ENCODE data around the gene P2RX3.

Gene P2RX3

GRCh38 chr11:57311109-57311936 lies 26.8 kb upstream of the P2RX3 start:
- H3K27me3 ChIP-seq (ENCODE audit: control insufficient read depth, insufficient read depth, low read length): no peaks in the 10 kb centered on the region
- H3K9ac ChIP-seq (ENCODE audit: low read depth, low read length): peak overlapping the region; percentile 68
- peak overlapping the region; percentile 70 for H3K4me3 ChIP-seq (ENCODE audit: low read length)
- H3K9me3 ChIP-seq (replicated peaks; ENCODE audit: low read length): no peaks in the 10 kb centered on the region
- H3K4me1 ChIP-seq (ENCODE audit: control insufficient read depth, insufficient read depth, low read length): peaks cover 68% of the 10 kb centered on the region
- peaks cover 79% of the 10 kb centered on the region for H3K36me3 ChIP-seq (ENCODE audit: insufficient read depth, low read length)
- H3K4me2 ChIP-seq (ENCODE audit: low read length): peak overlapping the region; percentile 90

- Histone ChIP-seq H3K4me3 (ENCODE audit: low read length) (no peak overlapping the region), H3K9me3 (replicated peaks; ENCODE audit: low read length) (no peaks in the 10 kb centered on the region), H3K4me1 (ENCODE audit: control insufficient read depth, insufficient read depth, low read length) (peaks cover 65% of the 10 kb centered on the region), H3K9ac (ENCODE audit: low read depth, low read length) (no peak overlapping the region), H3K4me2 (ENCODE audit: low read length) (no peak overlapping the region), H3K27me3 (ENCODE audit: control insufficient read depth, insufficient read depth, low read length) (no peaks in the 10 kb centered on the region), H3K36me3 (ENCODE audit: insufficient read depth, low read length) (peaks cover 85% of the 10 kb centered on the region)
Observed at GRCh38 chr11:57312511-57313021, 25.6 kb upstream of the P2RX3 start.

GRCh38 chr11:57313071-57313787 lies 24.9 kb upstream of the P2RX3 start:
- Histone ChIP-seq H3K9ac (ENCODE audit: low read depth, low read length) (no peak overlapping the region), H3K4me2 (ENCODE audit: low read length) (no peak overlapping the region), H3K4me1 (ENCODE audit: control insufficient read depth, insufficient read depth, low read length) (peaks cover 62% of the 10 kb centered on the region), H3K4me3 (ENCODE audit: low read length) (no peak overlapping the region), H3K36me3 (ENCODE audit: insufficient read depth, low read length) (peaks cover 85% of the 10 kb centered on the region), H3K9me3 (replicated peaks; ENCODE audit: low read length) (no peaks in the 10 kb centered on the region), H3K27me3 (ENCODE audit: control insufficient read depth, insufficient read depth, low read length) (no peaks in the 10 kb centered on the region)

- Histone ChIP-seq H3K4me2 (ENCODE audit: low read length) (no peak overlapping the region), H3K36me3 (ENCODE audit: insufficient read depth, low read length) (peaks cover 84% of the 10 kb centered on the region), H3K4me3 (ENCODE audit: low read length) (no peak overlapping the region), H3K4me1 (ENCODE audit: control insufficient read depth, insufficient read depth, low read length) (peaks cover 62% of the 10 kb centered on the region), H3K9ac (ENCODE audit: low read depth, low read length) (no peak overlapping the region), H3K9me3 (replicated peaks; ENCODE audit: low read length) (no peaks in the 10 kb centered on the region), H3K27me3 (ENCODE audit: control insufficient read depth, insufficient read depth, low read length) (no peaks in the 10 kb centered on the region)
Observed at GRCh38 chr11:57313788-57314135, 24.4 kb upstream of the P2RX3 start.

GRCh38 chr11:57314221-57314973 lies 23.8 kb upstream of the P2RX3 start:
- Histone ChIP-seq H3K4me3 (ENCODE audit: low read length) (no peak overlapping the region), H3K4me1 (ENCODE audit: control insufficient read depth, insufficient read depth, low read length) (peaks cover 55% of the 10 kb centered on the region), H3K9ac (ENCODE audit: low read depth, low read length) (no peak overlapping the region), H3K4me2 (ENCODE audit: low read length) (no peak overlapping the region), H3K27me3 (ENCODE audit: control insufficient read depth, insufficient read depth, low read length) (no peaks in the 10 kb centered on the region), H3K36me3 (ENCODE audit: insufficient read depth, low read length) (peaks cover 81% of the 10 kb centered on the region), H3K9me3 (replicated peaks; ENCODE audit: low read length) (no peaks in the 10 kb centered on the region)

- no peaks in the 10 kb centered on the region for H3K9me3 ChIP-seq (replicated peaks; ENCODE audit: low read length)
- H3K36me3 ChIP-seq (ENCODE audit: insufficient read depth, low read length): peaks cover 80% of the 10 kb centered on the region
- H3K4me1 ChIP-seq (ENCODE audit: control insufficient read depth, insufficient read depth, low read length): peaks cover 44% of the 10 kb centered on the region
- no peak overlapping the region for H3K9ac ChIP-seq (ENCODE audit: low read depth, low read length)
- H3K4me3 ChIP-seq (ENCODE audit: low read length): no peak overlapping the region
- no peak overlapping the region for H3K4me2 ChIP-seq (ENCODE audit: low read length)
- H3K27me3 ChIP-seq (ENCODE audit: control insufficient read depth, insufficient read depth, low read length): no peaks in the 10 kb centered on the region
Observed at GRCh38 chr11:57315491-57315890, 22.7 kb upstream of the P2RX3 start.

- H3K36me3 ChIP-seq (ENCODE audit: insufficient read depth, low read length): peaks cover 85% of the 10 kb centered on the region
- H3K4me3 ChIP-seq (ENCODE audit: low read length): no peak overlapping the region
- H3K4me2 ChIP-seq (ENCODE audit: low read length): no peak overlapping the region
- H3K9ac ChIP-seq (ENCODE audit: low read depth, low read length): no peak overlapping the region
- peaks cover 44% of the 10 kb centered on the region for H3K4me1 ChIP-seq (ENCODE audit: control insufficient read depth, insufficient read depth, low read length)
- H3K9me3 ChIP-seq (replicated peaks; ENCODE audit: low read length): no peaks in the 10 kb centered on the region
- no peaks in the 10 kb centered on the region for H3K27me3 ChIP-seq (ENCODE audit: control insufficient read depth, insufficient read depth, low read length)
Observed at GRCh38 chr11:57316017-57316416, 22.1 kb upstream of the P2RX3 start.

GRCh38 chr11:57318178-57318577 lies 20.0 kb upstream of the P2RX3 start:
- no peak overlapping the region for H3K4me3 ChIP-seq (ENCODE audit: low read length)
- H3K4me2 ChIP-seq (ENCODE audit: low read length): peak overlapping the region; percentile 0
- no peaks in the 10 kb centered on the region for H3K9me3 ChIP-seq (replicated peaks; ENCODE audit: low read length)
- no peak overlapping the region for H3K9ac ChIP-seq (ENCODE audit: low read depth, low read length)
- no peaks in the 10 kb centered on the region for H3K27me3 ChIP-seq (ENCODE audit: control insufficient read depth, insufficient read depth, low read length)
- peaks cover 70% of the 10 kb centered on the region for H3K36me3 ChIP-seq (ENCODE audit: insufficient read depth, low read length)
- H3K4me1 ChIP-seq (ENCODE audit: control insufficient read depth, insufficient read depth, low read length): peaks cover 51% of the 10 kb centered on the region

GRCh38 chr11:57320067-57320718 lies 18.0 kb upstream of the P2RX3 start:
- no peak overlapping the region for H3K9ac ChIP-seq (ENCODE audit: low read depth, low read length)
- peaks cover 60% of the 10 kb centered on the region for H3K4me1 ChIP-seq (ENCODE audit: control insufficient read depth, insufficient read depth, low read length)
- H3K4me2 ChIP-seq (ENCODE audit: low read length): no peak overlapping the region
- peaks cover 53% of the 10 kb centered on the region for H3K36me3 ChIP-seq (ENCODE audit: insufficient read depth, low read length)
- H3K9me3 ChIP-seq (replicated peaks; ENCODE audit: low read length): no peaks in the 10 kb centered on the region
- H3K4me3 ChIP-seq (ENCODE audit: low read length): no peak overlapping the region
- no peaks in the 10 kb centered on the region for H3K27me3 ChIP-seq (ENCODE audit: control insufficient read depth, insufficient read depth, low read length)

GRCh38 chr11:57320719-57321387 lies 17.3 kb upstream of the P2RX3 start:
- Histone ChIP-seq H3K27me3 (ENCODE audit: control insufficient read depth, insufficient read depth, low read length) (no peaks in the 10 kb centered on the region), H3K4me2 (ENCODE audit: low read length) (peak overlapping the region; percentile 95), H3K9ac (ENCODE audit: low read depth, low read length) (no peak overlapping the region), H3K4me3 (ENCODE audit: low read length) (peak overlapping the region; percentile 91), H3K4me1 (ENCODE audit: control insufficient read depth, insufficient read depth, low read length) (peaks cover 61% of the 10 kb centered on the region), H3K36me3 (ENCODE audit: insufficient read depth, low read length) (peaks cover 47% of the 10 kb centered on the region), H3K9me3 (replicated peaks; ENCODE audit: low read length) (no peaks in the 10 kb centered on the region)

Data from skeletal muscle satellite cell (primary cell).